Vagina (tissue), 2 donors: ENCODE data around the gene EDC3. TPM values are rescaled to one million over a fixed set of nuclear protein-coding genes. Genes with fewer than 3 reads are reported as not detected.

Source experiments
- DNase-seq, 2 donors: peaks; one replicate each; pipeline ENCODE4 v3.0.0-alpha.2; 2017; ENCODE audit errors: extremely low spot score in 2 of 2
- H3K27ac ChIP-seq: fragments of 200-600 bp; sonication (generic); one replicate; pipeline ENCODE4 v1.5.1; 2019
- H3K27me3 ChIP-seq: fragments of 200-600 bp; sonication (generic); one replicate; pipeline ENCODE4 v1.5.1; 2019
- H3K36me3 ChIP-seq, 2 donors: fragments of 200-600 bp; sonication (generic); one replicate each; pipeline ENCODE4 v1.5.1; 2017 to 2019
- H3K4me1 ChIP-seq: fragments of 200-600 bp; sonication (generic); one replicate; pipeline ENCODE4 v1.5.1; 2019
- H3K4me3 ChIP-seq, 2 donors: fragments of 200-600 bp; sonication (generic); 1 replicate in 1 of 2; 2 replicates in 1 of 2; pipeline ENCODE4 v1.5.1; 2016 to 2019
- H3K9me3 ChIP-seq: fragments of 200-600 bp; sonication (generic); one replicate; pipeline ENCODE4 v1.5.1; 2019
- CTCF ChIP-seq, 3 experiments: fragments of 450-650 bp in 2 of 3; fragments of 200-600 bp in 1 of 3; sonication (generic) in 1 of 3; IDR thresholded peaks; one replicate each; pipeline ENCODE4 v1.5.1; 2017 to 2019; ENCODE audit warnings: antibody characterized with exemption in 3 of 3, mild to moderate bottlenecking in 2 of 3, moderate library complexity in 2 of 3
- POLR2A ChIP-seq, 2 donors: fragments of 450-650 bp; IDR thresholded peaks; one replicate each; pipeline ENCODE4 v1.6.1; 2017; ENCODE audit warnings: antibody characterized with exemption in 2 of 2, mild to moderate bottlenecking in 2 of 2, moderate library complexity in 2 of 2
- POLR2AphosphoS5 ChIP-seq, 2 donors: sonication (generic); formaldehyde crosslinking; IDR thresholded peaks; one replicate each; pipeline ENCODE4 v1.9.0; 2017; ENCODE audit warnings: antibody characterized with exemption in 2 of 2, mild to moderate bottlenecking in 2 of 2, low read depth in 1 of 2; ENCODE audit not compliant: insufficient read depth in 1 of 2
- intact Hi-C: fragments of 100-400 bp; cut with DNase I; formaldehyde crosslinking; loops from one replicate; pipeline ENCODE4 v1.15.1; 2023
- total RNA-seq: library from RNA; depleted of rRNA; stranded (reverse); fragments of >200 nt; gene quantifications from one replicate; pipeline ENCODE4 v1.2.3, GENCODE V29; 2016

EDC3 gene
- total RNA-seq, 1 donor from 2014 or later: 23.8 TPM

DNA sequence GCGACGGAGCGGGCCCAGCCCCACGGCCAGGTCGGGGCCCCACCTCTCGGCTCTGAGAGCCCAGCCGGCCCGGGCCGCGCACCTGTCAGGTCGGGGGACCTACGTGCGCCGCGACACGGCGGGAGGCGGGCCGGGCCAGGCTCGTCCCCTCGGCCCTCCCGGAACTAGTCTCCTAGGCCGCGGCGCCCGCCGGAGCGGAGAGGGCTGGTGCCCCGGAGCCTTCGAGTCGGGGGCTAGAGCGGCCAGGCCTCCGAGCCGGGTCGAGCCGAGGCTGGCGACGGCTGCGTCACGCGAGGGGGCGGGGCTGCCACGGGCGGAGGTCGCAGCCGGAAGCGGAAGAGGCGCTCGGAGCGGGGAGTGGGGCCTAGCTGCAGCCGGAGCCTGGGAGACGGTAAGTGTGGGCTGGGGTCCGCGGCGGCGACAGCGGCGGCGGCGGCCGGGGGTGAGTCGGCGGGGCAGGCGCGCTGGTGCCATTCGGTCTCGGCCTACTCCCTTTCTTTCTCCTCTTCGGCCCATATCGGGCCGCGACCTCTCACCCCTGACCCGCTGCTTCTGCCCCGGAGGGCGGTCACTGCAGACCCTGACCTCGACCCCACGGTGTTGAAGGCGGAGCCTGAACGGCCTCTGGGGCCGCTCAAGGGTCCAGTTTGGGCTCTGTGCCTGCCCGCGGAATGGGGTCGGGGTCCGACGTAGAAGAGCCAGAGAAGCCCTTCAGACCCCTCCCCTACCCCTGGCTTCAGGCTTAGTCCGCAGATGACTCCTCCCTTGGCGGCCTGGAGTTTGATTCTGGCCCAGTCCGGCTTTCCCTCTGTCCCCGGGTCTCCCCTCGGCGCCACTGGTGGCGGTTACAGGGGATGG is 80.1 kb downstream of the EDC3 start, which contains the start of gene CLK3:
TSS of gene CLK3 (plus strand) at position 329 of the 858 bp plus-strand sequence. CDS start 3,361 bp downstream, outside the sequence.
- no peaks in the 10 kb centered on the region for H3K9me3 ChIP-seq
- H3K36me3 ChIP-seq: peaks cover 0 to 15% of the 10 kb centered on the region in 2 donors
- H3K27me3 ChIP-seq: no peaks in the 10 kb centered on the region
- intact Hi-C loops: no loop called here
- peak within 1 kb of the TSS; percentile 91 for H3K27ac ChIP-seq
- peak in 1 of 2 donors; percentile 95 for DNase-seq
- H3K4me3 ChIP-seq: peak within 1 kb of the TSS; percentile 95 to 98
- H3K4me1 ChIP-seq: peaks cover 51% of the 10 kb centered on the region
- TF ChIP-seq POLR2AphosphoS5 (IDR thresholded peaks at IDR 0.05; ENCODE audit: insufficient read depth in 1 of 2, low read depth in 1 of 2) (peak in 1 of 2 donors; percentile 12), CTCF (IDR thresholded peaks at IDR 0.05) (no peak), POLR2A (IDR thresholded peaks at IDR 0.05) (peak in 1 of 2 donors; percentile 70)

DNA sequence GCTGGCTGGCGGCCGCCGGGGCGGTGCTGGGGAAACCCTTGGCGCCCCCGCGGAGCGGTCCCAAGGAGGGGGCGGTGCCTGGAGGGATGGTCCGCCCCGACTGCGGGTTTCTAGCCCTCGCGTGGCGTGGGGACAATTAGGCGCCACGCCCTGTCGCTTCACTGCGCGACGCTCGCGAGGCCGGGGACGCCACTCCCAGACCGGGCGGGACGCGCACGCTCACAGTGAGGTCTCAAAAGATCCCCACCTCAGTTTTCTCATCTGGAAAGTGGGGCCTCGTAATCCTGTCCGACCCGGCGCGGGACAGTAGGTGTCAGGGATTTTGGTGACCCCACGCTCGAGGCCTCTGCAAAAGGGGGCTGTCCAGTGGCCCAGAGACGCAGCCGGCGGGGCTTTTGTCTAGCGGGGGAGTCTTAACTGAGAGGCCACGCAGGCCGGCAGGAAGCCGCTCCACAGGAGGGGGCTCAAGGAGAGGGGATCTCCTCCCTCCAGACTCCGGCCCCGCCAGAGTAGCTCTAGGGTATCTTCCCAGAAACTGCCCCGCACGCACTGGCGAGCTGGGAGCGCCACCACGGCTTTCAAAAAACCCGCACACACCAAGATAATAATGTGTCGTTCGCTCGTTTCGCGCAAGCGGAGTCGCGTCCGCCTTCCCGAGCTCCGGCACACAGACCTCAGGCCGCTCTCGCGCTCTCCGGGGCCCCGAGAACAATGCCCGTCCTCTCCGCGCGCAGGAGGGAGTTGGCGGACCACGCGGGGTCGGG is 80.9 kb downstream of the EDC3 start:
- no peaks in the 10 kb centered on the region for H3K9me3 ChIP-seq
- H3K36me3 ChIP-seq: peaks cover 0 to 7% of the 10 kb centered on the region in 2 donors
- peaks cover 43% of the 10 kb centered on the region for H3K4me1 ChIP-seq
- H3K27me3 ChIP-seq: no peaks in the 10 kb centered on the region
- intact Hi-C loops: loop anchor here (5.0 kb wide), 1 partner anchor 68 kb away; no protein-coding TSS in a partner anchor
- H3K4me3 ChIP-seq: peak overlapping the region; percentile 95 to 98
- TF ChIP-seq POLR2A (IDR thresholded peaks at IDR 0.05): peak in 1 of 2 donors; percentile 12
- TF ChIP-seq POLR2AphosphoS5 (IDR thresholded peaks at IDR 0.05; ENCODE audit: insufficient read depth in 1 of 2, low read depth in 1 of 2): peak in 1 of 2 donors; percentile 77
- TF ChIP-seq CTCF (IDR thresholded peaks at IDR 0.05): no peak
- DNase-seq: no peak
- H3K27ac ChIP-seq: peak overlapping the region; percentile 91

- H3K4me1 ChIP-seq: peaks cover 37% of the 10 kb centered on the region
- intact Hi-C loops: loop anchor here (5.0 kb wide), 1 partner anchor 67 kb away; no protein-coding TSS in a partner anchor
Observed at GRCh38 chr15:74613953-74614743, 81.7 kb downstream of the EDC3 start.

More at GRCh38 chr15:74613953-74614743, 81.7 kb downstream of the EDC3 start:
- peak overlapping the region; percentile 91 for H3K27ac ChIP-seq
- no peaks in the 10 kb centered on the region for H3K27me3 ChIP-seq
- no peaks in the 10 kb centered on the region for H3K36me3 ChIP-seq
- H3K9me3 ChIP-seq: no peaks in the 10 kb centered on the region
- TF ChIP-seq CTCF (IDR thresholded peaks at IDR 0.05) (no peak), POLR2AphosphoS5 (IDR thresholded peaks at IDR 0.05; ENCODE audit: insufficient read depth in 1 of 2, low read depth in 1 of 2) (no peak), POLR2A (IDR thresholded peaks at IDR 0.05) (no peak)
- no peak for DNase-seq
- H3K4me3 ChIP-seq: peak overlapping the region; percentile 95 to 98
